ENCODE measurements around the gene VRK1.
A peak's percentile ranks its signal among the peaks of the same experiment; 100 is the strongest.

Gene VRK1

DNA sequence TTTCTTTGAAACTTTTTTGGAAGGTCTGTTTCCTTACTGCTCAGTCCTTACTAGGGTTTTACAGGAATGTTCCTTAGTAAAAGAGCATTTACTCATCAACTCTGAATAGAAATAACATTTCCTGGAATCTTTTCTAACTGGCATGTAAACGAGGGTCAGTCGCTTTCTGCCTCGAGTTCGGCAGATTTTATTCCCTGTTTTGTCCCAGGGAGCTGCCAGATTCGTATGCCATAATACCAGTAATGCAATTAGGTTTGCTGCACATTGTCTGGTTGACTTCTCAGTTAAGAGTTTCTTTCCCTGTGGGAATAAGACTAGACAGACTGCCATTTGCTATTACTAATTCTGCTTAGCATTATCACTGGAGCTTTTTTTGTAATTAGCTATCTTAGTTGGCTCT is 91.9 kb downstream of the VRK1 start:
- no peak for DNase-seq

DNA sequence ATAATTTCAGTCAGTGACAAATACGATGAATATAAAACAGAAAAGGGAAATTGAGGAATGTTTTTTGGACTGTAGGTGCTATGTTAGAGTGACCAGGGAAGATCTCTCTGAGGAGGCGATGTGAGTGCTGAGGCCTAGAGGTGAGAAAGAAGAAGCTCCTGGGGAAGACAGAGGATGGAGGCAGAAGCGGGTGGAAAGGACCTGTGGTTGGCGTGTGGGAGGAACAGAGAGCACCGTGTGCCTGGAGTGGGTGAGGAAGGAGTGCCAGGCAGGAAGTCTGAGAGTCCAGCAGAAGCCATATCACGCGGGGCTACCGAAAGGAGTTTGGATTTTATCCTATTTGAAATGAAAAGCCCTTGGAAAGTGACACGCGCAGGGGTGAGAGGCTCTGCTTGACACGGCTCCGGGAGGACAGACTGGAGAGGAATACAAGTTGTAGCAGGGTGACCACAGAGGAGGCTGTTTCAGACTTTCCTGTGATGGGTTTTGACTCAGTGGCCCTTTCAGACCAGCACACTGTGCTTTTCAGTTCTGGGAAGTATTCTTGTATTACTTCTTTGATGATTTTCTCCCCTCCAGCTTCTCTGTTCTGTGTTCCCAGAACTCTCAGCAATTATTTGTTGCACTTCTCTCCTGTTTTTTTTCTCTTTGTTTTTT is 96.9 kb downstream of the VRK1 start:
- DNase-seq, result no peak

DNA sequence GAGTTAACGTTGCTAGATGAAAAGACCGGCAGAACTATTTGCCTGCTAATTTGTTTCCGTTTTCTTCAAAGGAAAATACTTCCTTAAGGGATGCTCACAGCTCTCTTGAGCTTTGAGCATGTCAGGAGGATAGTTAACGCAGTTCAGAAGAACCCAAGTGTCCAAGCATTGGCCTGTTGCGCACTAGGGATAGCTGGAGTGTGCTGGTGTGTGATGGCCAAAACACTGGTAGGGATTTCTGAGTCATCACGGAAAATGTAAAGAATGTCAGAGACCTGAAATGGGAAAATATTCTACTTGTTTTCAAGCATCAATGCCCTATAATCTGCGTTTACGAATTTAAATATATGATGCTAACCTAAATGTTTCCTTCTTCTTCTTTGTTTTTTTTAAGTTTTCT is 97.8 kb downstream of the VRK1 start:
- no peak for DNase-seq

DNA sequence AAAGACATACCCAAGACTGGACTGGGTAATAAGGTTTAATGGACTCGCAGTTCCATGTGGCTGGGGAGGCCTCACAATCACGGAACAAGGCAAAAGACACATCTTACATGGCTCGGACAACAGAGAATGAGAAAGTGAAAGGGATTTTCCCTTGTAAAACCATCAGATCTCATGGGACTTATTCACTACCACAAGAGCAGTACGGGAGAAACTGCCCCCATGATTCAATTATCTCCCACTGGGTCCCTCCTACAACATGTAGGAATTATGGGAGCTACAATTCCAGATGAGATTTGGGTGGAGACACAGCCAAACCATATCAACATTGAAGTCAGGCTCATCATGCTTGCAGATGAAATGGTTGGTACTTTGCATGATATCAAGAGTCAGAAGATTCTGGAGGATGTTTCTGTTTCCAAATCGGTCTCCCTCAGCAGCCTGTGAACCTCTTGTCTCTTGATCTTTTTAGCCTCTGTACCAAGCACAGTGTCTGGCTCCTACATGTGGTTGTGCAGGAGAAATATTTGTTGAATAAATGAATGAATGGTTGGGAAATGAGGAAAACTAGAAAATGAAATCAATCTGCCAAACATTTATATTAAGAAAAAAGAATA is 98.6 kb downstream of the VRK1 start:
- DNase-seq, result no peak

DNA sequence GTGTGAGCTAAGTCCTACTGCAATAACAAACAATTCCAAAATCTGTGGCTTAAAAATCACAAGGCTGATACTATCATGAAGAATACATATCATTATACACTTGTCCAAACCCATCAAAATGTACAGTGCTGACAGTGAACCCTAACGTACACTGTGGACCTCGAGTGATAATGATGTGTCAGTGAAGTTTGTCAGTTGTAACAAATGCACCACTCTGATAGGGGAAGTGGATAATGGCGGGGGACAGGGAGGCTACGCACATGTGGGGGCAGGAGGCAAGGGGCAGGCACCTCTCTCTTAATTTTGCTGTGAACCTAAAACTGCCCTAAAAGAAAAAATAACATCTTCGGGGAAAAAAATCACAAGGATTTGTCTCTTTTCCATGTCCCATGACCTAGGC is 100.0 kb downstream of the VRK1 start:
- no peak for DNase-seq

DNA sequence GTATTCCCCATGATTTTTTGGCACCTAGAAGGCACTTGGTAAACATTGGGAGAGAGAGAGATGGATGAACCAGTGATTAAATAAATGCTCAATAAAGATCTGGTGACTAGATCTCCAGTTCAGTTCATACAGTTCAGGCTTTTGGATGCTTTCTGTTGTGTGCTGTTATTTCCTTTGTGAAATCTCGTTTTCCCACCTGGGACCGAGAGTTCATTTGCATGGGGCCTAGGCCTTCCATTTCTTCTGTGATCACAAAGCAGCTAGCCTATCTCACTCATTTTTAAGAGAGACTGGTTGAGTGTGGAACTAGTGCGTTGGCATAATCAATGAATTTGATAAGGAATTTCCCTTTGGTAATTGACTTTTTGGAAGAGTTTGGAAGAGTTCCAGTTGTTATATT is 104.0 kb downstream of the VRK1 start:
- no peak for DNase-seq

DNA sequence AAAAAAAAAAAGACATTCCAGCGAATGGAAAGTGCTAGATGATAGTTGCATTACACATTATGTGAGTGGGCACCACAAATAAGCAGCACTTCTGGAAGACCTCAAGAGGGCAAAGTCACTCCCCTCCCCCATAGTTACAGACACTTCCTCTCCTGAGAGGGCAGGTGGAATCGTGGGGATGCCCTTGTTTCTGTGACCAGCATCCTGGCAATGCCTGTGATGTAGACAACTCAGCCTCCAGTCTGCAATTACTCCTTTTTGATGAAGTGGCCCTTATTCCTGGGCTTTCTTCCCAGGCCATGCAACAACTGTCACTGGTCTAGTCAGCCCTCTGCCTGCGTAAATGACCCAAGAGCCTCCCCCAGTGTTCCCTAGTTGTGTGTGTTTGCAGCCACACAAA is 104.8 kb downstream of the VRK1 start:
- DNase-seq, result no peak

DNA sequence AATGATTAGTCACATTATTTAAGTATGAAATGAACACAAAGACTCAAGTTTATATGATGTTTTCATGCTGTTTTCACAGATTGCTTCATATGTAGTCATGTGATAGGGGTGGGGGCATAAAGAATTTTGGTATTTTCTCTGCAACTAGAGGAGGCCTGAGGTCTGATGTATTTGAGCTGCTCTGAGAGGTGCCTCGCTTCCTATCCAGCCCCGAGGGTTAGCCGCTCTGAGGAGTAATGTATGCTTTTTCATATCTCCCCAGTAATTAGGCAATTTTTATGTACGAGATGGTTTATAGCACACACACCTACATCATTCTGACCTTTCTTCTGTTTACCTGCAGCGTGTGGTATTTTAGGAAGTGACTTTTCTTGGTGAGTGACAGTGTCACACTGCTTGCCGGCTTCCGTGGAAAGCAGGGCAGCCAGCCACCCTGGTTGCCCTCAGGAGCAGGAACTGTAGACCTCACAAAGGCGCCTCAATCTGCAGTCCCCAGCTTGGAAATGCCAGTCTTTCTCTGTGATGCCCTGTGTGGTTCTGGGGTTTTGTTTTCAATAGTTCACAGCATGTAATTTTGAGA is 106.4 kb downstream of the VRK1 start:
- no peak for DNase-seq

DNA sequence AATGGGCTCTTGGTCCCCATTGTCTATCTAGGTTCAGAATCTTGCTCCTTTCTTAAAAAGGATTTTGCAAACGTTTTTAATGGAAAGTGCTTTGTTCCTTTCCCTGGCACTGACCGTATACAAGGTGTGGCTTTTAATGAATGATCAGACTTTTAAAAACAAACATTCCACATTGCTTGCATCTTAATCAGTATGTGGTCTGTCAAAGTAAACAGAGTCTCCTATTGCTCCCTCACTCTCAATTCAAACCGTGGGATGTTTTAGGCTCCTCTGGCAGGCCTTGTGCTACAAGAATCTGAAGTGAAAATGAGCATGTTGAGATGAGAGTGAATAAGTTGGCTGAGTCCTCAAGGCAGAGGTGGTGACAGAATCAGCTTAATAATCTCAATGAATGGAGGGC is 107.0 kb downstream of the VRK1 start:
- DNase-seq, result no peak

DNA sequence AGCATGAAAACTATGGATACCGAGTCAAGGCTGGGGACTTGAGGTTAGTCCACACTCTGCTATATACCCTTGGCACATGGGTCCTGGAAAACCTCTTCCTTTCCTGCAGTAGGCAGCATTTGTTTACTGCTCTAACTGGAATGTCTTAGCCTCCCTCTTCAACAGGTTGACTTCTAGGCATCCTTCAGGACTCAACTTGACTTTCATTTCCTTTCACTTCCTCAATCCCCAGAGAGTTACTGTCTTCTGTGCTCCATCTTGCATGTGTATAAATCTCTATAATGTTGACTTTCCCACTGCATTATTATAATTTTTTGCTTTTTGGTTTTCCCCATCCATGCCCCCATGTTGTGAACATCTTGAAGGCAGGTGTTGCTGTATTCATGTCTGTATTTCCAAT is 107.9 kb downstream of the VRK1 start:
- no peak for DNase-seq

DNA sequence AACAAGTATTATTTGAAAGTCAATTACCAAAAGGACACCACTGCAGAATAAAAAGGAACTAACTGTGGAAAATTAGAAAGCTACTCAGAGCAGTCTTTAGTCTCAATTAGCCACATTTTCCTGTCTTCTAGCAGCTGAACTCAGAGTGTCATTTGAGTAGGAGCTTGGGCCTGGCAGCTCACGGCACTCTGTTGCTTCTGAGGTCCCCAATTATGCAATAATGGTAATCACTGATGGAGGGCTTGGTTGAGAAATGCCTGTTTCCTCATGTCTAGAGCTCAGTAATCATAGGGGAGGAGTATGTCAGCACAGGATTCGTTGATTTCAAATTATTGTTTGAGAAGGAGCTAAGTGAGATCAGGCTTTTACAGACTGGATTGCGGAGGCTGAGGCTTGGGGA is 108.6 kb downstream of the VRK1 start:
- peak; percentile 69 for DNase-seq

DNA sequence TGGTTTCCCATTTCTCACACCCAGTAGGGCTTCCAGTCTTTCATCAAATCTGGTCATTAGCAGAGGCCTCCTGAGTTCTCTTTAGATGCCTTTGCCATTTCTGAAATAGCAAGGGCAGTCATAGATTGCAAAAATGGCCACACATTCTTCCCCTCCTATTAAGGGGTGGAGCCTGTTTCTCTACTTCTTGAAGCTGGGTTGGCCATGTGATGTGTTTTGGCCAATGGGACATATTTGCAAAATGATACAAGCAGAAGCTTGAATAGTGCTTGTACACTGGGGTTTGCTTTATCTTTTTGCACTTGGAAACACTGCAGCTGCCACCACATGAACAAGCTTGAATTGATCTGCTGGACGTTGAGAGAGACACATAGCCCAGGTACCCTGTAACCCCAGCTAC is 109.3 kb downstream of the VRK1 start:
- DNase-seq, result no peak

DNA sequence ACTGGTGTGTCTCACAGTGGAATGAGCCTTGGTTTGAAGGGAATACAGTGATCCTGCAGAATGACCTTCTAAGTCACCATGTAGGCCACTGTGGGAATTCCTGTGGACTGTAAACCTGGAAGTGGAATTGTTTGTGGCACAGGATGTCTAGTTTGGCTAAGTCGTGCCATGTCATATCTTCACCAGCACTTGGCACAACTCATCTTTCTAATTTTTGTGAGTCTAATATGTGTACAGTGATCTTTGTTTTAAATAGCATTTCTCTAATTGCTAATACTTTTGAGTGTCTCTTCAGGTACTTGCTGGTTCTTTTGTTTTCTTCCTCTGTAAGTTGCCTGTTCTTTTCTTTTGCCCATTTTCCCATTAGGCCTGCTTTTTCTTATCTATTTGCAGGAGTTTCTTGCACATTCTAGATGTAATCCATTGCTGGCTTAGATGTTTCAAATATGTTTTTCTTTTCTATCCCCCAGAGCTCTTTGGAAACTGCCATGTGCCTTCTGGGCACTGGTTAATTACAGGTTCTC is 112.7 kb downstream of the VRK1 start:
- DNase-seq, result no peak

DNA sequence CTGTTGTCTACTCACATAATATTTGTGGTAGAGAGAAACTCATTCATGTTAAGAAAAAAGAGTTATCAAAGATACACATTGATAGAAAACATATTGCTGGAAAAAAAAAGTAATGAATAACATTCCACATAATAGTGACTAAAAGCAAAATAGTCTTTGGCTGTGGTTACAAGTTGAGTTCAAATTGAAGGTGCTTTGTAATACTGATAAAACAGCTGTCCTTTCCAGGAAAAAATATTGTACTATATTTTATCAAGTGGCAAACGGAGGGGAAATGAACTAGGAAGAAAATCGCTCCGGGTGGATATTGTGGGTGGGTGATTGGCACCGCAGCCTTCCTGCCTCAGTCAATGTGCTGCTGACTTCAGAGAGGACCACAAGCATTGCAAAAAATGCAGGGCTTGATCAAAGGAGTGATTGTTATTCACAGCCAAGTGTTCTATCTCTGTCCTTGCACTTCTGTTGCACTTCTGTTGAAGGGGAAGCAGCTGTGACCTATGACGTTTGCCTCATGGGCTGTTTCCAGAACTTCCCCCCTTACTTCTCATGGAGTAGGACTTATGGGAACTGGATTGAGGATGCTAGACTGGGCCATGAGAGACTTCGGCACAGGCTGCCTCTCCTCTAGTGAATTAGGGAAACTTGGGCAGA is 114.4 kb downstream of the VRK1 start:
- DNase-seq, result no peak

DNA sequence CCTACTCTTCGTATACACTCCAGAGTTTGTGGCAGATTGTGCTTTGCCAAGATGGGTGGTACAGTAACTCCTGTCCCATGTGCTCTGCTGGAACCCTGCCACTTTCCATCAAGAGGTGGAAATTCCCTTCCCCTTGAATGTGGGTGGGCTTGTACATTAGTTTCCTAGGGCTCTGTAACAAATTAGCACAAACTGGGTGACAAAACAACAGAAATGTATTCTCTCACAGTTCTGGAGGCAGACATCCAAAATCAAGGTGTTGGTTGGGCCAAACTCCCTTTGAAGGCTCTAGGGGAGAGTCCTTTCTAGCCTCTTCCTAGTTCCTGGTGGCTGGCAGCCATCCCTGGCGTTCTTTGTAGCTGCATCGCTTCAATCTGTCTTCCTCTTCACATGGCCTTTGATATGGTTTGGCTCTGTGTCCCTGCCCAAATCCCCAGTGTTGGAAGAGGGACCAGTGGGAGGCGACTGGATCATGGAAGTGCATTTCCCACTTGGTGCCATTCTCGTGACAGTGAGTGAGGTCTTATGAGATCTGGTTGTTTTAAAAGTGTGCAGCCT is 117.5 kb downstream of the VRK1 start:
- no peak for DNase-seq

DNA sequence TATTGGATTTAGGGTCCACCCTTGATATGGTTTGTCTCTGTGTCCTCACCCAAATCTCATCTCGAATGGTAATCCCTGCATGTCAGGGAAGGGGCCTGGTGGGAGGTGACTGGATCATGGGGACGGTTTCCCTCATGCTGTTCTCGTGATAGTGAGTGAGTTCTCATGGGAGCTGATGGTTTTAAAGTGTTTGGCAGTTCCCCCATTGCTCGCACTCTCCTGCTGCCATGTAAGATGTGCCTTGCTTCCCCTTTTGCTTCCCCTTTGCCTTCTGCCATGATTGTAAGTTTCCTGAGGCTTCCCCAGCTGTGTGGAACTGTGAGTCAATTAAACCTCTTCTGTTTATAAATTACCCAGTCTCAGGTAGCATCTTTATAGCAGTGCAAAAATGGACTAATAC is 118.3 kb downstream of the VRK1 start:
- no peak for DNase-seq

DNA sequence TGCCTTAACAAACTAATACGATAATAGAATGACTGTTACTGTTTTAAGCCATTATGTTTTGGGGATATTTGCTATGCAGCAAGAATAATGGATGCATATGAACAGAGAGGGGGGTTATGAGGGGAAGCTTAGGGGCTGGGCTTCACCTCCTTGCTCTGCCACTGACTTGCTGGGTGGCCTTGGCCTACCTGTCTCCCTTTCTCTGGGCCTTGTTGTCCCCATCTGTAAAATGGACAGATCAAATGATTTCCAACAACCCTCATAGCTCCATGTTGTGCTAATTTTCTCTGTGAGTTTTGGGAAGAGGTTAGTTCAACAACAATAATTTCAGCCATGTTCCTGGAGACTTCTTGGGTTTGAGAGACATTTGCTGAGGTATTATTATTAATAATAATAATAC is 119.6 kb downstream of the VRK1 start:
- no peak for DNase-seq

DNA sequence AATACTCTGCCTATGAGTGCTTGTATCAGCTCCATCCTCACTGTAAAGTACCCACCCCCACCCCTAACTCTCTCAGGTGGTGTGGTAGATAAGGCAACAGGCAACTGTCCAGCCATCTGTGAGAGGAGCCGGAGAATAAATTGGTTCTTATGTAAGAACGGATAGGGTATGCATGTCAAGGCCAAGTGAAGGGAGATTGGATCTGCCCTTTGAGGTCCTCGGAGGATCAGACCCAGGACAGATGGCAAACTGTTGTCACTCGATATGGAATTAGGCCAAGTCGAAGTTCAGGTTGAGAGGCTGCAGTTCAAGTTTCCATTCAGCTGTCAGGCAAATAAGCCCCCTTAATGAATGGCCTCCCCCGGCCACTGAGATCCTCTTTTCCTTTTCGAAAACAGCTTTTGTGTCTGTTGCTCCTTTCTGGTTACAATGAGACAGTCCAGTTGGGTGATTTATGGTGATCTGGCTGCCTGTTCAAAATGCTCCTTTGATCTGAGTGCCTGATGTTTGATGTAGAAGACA is 120.3 kb downstream of the VRK1 start:
- no peak for DNase-seq

DNA sequence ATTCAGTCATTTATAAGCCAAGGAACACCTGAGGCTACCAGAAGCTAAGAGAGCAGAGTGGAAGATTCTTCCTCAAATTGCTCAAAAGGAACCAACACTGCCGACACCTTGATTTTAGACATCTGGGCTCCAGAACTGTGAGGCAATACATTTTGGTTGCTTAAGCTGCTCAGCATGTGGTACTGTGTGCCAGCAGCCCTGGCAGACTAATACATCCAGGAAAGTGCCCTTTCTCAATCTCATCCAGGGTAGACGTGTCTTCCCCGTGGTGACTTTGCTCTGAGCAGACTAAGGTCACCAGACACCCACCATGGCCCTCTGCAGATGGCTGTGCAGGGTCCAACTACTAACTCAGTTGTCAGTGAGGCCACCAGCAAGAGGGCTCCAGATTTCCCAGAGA is 122.8 kb downstream of the VRK1 start:
- no peak for DNase-seq

DNA sequence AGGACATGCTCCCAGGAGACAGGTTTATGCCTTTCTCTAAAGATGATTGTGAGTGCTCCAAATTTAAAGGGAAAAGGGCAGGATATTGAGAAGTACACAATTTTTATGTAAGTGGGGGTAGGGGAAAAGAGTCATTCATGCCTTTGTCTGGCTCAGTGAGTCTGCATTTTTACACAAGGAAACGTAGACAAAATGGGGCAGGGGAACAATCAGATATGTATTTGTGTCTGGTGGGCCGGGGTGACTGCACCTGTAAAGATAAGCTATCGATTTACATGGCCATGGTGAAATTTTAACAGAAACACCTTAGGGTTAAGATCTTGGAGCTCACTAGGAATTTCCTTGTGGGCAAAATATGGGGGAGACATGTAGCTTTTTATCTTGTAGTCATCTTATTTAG is 123.6 kb downstream of the VRK1 start:
- DNase-seq, result no peak

DNA sequence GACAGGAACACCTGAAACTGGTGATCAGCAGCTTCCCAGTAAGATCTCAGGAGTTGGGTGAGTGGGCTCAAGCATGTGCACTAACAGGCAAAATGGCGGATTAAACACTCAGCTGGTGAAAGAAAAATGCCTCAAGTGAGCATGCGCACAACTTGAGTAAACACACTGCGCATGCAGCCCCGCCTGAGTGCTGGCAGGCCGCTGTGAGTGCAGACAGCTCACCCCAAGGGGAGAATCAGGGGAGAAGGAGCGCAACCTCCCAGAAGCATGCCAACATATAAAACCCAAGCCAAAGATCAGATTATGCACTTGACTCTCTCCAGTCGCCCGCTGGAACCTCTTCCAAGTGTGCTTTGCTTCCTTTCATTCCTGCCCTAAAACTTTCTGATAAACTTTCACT is 125.8 kb downstream of the VRK1 start:
- no peak for DNase-seq

DNA sequence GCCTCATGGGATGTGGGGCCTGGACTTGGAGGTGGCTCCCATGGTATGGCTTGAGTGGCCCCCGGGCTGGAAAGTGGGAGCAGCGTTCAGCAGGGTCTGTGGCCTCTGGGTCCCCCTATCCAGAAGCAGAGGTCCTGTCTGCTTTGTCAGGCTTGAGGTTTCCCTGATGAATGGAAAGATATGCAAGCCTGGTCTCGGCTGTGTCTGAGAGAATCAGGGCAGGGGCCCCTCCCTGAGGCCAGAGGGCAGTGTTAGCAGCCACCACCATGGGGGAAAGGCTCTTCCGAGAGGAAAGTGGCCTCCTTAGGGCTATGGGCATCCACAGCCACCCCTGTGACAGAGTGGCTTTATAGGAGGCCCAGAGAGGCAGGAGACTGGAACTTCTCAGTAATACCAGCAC is 128.2 kb downstream of the VRK1 start:
- DNase-seq, result no peak

DNA sequence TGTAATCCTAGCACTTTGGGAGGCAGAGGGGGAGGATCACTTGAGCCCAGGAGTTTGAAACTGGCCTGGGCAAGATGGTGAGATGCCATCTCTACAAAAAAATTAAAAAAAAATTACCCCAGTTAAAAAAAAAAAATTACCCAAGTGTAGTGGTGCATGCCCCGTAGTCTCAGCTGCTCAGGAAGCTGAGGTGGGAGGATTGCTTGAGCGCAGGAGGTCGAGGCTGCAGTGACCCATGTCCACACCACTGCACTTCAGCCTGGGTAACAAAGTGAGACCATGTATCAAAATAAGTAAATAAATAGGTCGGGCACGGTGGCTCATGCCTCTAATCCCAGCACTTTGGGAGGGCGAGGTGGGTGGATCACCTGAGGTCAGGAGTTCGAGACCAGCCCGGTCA is 128.8 kb downstream of the VRK1 start:
- DNase-seq, result no peak
